ENCODE measurements around the gene PFKP. TPM values are rescaled to one million over a fixed set of nuclear protein-coding genes. Genes with fewer than 3 reads are reported as not detected.

Gene PFKP
- total and polyA plus RNA-seq, 2 experiments from 2014 or later: 639 to 781 TPM

DNA sequence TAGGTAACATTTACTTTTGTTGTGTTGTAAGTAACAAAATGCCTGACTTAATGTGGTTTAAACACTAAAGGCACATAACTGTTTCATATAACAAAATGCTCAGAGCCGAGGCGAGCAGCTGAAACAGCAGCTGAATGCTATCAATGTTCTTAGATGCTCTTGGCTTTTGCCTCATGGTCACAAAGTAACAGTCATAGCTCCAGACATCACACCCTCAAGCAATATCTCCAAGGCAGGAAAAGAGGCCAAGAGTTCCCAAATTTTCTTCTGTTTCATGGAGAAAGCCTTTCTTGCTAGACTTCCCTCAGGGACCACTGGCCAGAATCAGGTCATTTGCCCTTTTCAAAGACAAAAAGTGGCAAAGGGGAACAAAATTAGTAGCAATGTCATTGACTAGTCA, 43.5 kb upstream of the PFKP start:
- Histone ChIP-seq H3K27me3 (no peaks in the 10 kb centered on the region), H3K27ac (no peak overlapping the region), H3K36me3 (no peaks in the 10 kb centered on the region), H3K9me3 (ENCODE audit: low read depth) (no peaks in the 10 kb centered on the region), H3K4me1 (ENCODE audit: low read depth) (no peaks in the 10 kb centered on the region), H3K4me3 (no peak overlapping the region)
- DNase-seq (ENCODE audit: low read depth in 1 of 2, low spot score in 1 of 2): no peak
- TF ChIP-seq, protein P1, sequence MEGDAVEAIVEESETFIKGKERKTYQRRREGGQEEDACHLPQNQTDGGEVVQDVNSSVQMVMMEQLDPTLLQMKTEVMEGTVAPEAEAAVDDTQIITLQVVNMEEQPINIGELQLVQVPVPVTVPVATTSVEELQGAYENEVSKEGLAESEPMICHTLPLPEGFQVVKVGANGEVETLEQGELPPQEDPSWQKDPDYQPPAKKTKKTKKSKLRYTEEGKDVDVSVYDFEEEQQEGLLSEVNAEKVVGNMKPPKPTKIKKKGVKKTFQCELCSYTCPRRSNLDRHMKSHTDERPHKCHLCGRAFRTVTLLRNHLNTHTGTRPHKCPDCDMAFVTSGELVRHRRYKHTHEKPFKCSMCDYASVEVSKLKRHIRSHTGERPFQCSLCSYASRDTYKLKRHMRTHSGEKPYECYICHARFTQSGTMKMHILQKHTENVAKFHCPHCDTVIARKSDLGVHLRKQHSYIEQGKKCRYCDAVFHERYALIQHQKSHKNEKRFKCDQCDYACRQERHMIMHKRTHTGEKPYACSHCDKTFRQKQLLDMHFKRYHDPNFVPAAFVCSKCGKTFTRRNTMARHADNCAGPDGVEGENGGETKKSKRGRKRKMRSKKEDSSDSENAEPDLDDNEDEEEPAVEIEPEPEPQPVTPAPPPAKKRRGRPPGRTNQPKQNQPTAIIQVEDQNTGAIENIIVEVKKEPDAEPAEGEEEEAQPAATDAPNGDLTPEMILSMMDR (IDR thresholded peaks at IDR 0.05; ENCODE audit: low read depth, low read length): no peak

DNA sequence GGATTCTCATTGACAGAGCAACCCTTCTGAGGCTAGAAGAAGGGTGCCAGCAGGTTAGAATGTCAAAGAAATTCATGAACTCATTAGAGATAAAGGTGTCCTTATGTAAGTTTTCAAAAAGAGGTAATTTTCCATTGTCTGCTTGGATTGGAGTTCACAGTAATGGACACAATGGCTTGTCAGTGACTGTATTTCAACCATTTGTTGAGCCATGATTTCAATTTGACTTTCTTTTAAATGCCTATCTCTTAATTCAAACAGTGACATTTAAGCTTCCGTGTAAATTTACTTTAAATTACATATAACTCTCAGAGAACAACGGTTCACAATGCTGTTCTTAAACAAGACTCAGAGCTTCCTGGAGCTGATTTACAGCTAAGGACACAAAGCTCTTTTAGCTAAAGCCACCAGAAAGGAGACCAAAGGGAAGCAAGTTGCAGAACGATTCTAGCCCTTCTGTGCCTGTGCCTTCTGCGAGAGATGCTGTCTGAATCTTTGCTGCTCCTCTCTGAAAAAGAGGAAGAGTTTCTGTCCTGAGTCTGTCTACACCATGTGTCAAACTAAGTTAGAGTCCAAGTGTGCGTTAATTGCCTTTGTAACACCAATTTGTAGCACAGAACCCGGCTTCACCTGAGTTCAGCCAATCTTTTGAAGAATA, 42.2 kb upstream of the PFKP start:
- Histone ChIP-seq H3K27ac (no peak overlapping the region), H3K4me1 (ENCODE audit: low read depth) (no peaks in the 10 kb centered on the region), H3K27me3 (no peaks in the 10 kb centered on the region), H3K36me3 (no peaks in the 10 kb centered on the region), H3K4me3 (no peak overlapping the region), H3K9me3 (ENCODE audit: low read depth) (no peaks in the 10 kb centered on the region)
- DNase-seq (ENCODE audit: low read depth in 1 of 2, low spot score in 1 of 2): no peak
- TF ChIP-seq, protein P1 (IDR thresholded peaks at IDR 0.05; ENCODE audit: low read depth, low read length): no peak

DNA sequence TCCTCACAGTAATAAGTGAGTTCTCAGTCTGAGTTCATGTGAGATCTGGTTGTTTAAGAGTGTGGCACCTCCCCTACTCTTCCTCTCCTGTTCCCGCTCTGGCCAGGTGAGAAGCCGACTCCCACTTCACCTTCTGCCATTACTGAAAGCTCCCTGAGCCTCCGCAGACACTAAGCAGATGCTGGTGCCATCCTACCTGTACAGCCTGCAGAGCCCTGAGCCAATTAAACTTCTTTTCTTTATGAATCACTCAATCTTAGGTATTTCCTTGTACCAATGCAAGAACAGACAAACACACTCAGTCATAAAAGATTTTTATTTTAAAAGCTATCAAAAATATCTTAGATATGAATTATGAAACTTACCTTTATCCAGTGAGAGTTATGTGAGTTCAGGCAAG, 39.5 kb upstream of the PFKP start:
- no peak for DNase-seq (ENCODE audit: low read depth in 1 of 2, low spot score in 1 of 2)
- Histone ChIP-seq H3K36me3 (no peaks in the 10 kb centered on the region), H3K4me3 (no peak overlapping the region), H3K27ac (no peak overlapping the region), H3K27me3 (no peaks in the 10 kb centered on the region), H3K9me3 (ENCODE audit: low read depth) (no peaks in the 10 kb centered on the region), H3K4me1 (ENCODE audit: low read depth) (no peaks in the 10 kb centered on the region)
- TF ChIP-seq, protein P1 (IDR thresholded peaks at IDR 0.05; ENCODE audit: low read depth, low read length): no peak

DNA sequence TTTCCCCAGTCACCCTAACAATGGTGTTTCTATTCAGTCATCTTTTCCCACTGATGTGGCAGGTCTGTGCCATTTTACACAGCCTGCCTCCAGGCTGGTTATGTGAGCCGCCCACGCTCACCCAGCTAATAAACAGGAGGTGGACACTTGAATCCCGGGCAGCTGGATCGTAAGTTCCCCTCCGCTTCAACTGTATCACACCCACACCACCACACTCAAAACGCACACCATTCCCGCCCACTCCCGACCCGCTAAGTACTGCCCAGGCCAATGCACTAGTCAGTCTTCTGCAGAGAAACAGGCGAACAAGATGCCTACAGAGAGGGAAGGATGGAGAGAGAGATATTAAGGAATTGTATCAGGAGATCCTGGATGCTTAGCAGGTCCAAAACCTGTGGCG, 38.9 kb upstream of the PFKP start:
- Histone ChIP-seq H3K9me3 (ENCODE audit: low read depth) (no peaks in the 10 kb centered on the region), H3K27me3 (no peaks in the 10 kb centered on the region)

DNA sequence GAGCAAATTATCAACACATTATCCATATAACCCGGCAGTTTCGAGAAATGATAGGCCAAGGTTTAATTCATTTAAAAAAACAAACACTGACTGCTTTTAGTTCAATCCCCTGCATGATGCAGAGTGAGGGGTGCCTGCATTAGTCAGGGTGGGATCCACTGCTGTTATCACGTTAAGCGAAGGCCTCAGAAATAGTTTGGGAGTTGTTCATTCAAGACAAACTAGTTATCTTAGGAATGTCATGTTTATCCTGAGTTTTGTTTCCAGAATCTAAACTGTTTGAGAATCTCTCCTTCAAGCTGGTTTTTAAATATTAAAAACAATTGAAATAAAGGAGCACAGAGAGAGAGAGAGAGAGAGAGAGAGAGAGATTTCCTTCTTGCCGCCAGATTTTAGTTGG, 36.6 kb upstream of the PFKP start:
- TF ChIP-seq, protein P1 (IDR thresholded peaks at IDR 0.05; ENCODE audit: low read depth, low read length): no peak
- Histone ChIP-seq H3K27ac (no peak overlapping the region), H3K36me3 (no peaks in the 10 kb centered on the region), H3K27me3 (no peaks in the 10 kb centered on the region), H3K9me3 (ENCODE audit: low read depth) (no peaks in the 10 kb centered on the region), H3K4me3 (no peak overlapping the region), H3K4me1 (ENCODE audit: low read depth) (no peaks in the 10 kb centered on the region)
- DNase-seq (ENCODE audit: low read depth in 1 of 2, low spot score in 1 of 2): no peak

More for the DNA sequence above, 38.9 kb upstream of the PFKP start:
- TF ChIP-seq, protein P1 (IDR thresholded peaks at IDR 0.05; ENCODE audit: low read depth, low read length): no peak
- Histone ChIP-seq H3K4me3 (no peak overlapping the region), H3K4me1 (ENCODE audit: low read depth) (no peaks in the 10 kb centered on the region), H3K27ac (no peak overlapping the region), H3K36me3 (no peaks in the 10 kb centered on the region)
- DNase-seq (ENCODE audit: low read depth in 1 of 2, low spot score in 1 of 2): no peak

Measured in cardiac muscle cell (in vitro differentiated cells and primary cell).